ENCODE data around the gene FCMR.

The FCMR gene

GRCh38 chr1:206898089-206898914 lies 23.4 kb downstream of the FCMR start:
- no peak for DNase-seq

GRCh38 chr1:206897175-206897574 lies 24.6 kb downstream of the FCMR start, which contains the start of gene IL24:
Gene IL24 (plus strand): TSS chr1:206897443. CDS start chr1:206897833, 390 bp downstream.
- no peak for DNase-seq

- DNase-seq: no peak
Measured at GRCh38 chr1:206896261-206896660, 25.5 kb downstream of the FCMR start.

- peak; percentile 22 to 58 for DNase-seq
Measured at GRCh38 chr1:206895837-206896242, 25.9 kb downstream of the FCMR start.

GRCh38 chr1:206895325-206895724 lies 26.4 kb downstream of the FCMR start:
- DNase-seq: peak; percentile 48 to 70

- no peak for DNase-seq
Measured at GRCh38 chr1:206893380-206893779, 28.4 kb downstream of the FCMR start.

GRCh38 chr1:206892351-206892984 lies 29.3 kb downstream of the FCMR start:
- DNase-seq: no peak

- no peak for DNase-seq
Measured at GRCh38 chr1:206891412-206891811, 30.3 kb downstream of the FCMR start.

- no peak for DNase-seq
Measured at GRCh38 chr1:206890125-206891060, 31.3 kb downstream of the FCMR start.

- no peak for DNase-seq
Measured at GRCh38 chr1:206887701-206888100, 34.0 kb downstream of the FCMR start.

- DNase-seq: no peak
Measured at GRCh38 chr1:206886831-206887230, 34.9 kb downstream of the FCMR start.

GRCh38 chr1:206885341-206886060 lies 36.2 kb downstream of the FCMR start:
- no peak for DNase-seq

- DNase-seq: no peak
Measured at GRCh38 chr1:206883876-206884275, 37.9 kb downstream of the FCMR start.

- no peak for DNase-seq
Measured at GRCh38 chr1:206883160-206883559, 38.6 kb downstream of the FCMR start.

GRCh38 chr1:206882555-206882954 lies 39.2 kb downstream of the FCMR start:
- no peak for DNase-seq

GRCh38 chr1:206880314-206880713 lies 41.4 kb downstream of the FCMR start:
- DNase-seq: no peak

GRCh38 chr1:206878456-206878855 lies 43.3 kb downstream of the FCMR start:
- DNase-seq: no peak

GRCh38 chr1:206875752-206876377 lies 45.9 kb downstream of the FCMR start:
- DNase-seq: no peak

- DNase-seq: no peak
Measured at GRCh38 chr1:206873603-206874188, 48.0 kb downstream of the FCMR start.

GRCh38 chr1:206872139-206872538 lies 49.6 kb downstream of the FCMR start:
- DNase-seq: no peak

- DNase-seq: no peak
Measured at GRCh38 chr1:206868264-206868663, 53.5 kb downstream of the FCMR start.

- no peak for DNase-seq
Measured at GRCh38 chr1:206867716-206868115, 54.0 kb downstream of the FCMR start.
